ENCODE results near the gene FGD6.
"Not testable (repeated sequence)": the region's sequence is repeated elsewhere in the genome, so short reads cannot be mapped to it uniquely, and the experiment has no call there.

FGD6 gene

DNA sequence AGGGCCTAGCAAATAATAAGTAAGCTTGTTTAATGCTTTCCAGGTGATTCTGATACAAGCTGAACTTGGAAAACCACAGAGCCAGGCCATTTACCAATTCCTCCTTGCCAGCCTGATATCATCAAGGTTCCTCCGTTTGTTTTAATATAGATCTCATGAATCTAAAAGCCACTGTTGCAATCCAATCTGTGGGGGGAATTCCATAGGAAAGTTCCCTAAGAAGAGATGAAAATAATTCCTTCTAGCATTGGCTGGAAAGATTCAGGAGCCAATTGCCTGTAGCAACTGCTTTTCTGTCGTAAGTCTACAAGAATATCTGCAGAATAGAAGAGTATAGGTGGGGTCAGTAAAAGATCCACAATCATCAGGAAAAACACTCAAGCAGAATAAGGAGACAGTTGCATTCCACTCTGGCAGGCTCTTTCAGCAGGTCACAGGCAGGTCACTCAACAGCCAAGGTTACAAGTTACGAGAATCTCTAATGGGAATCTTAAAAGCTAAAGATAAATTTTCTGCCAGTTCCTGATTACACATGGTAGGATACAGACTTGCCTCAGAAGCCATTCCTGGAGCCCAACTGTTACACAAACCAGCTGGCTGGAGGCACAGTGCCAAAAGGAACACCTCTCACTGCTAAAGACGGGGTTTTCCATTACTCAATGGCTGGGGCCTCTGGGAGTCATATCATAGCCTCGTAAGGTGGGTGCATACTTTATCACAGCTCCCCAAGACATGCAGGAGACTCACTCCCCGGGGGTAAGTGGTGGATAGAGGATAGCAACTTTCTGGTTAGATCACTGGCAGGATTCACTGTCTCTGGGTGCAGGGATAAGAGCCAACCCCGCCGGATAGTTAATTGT, 43.6 kb downstream of the FGD6 start:
- no peak for DNase-seq

DNA sequence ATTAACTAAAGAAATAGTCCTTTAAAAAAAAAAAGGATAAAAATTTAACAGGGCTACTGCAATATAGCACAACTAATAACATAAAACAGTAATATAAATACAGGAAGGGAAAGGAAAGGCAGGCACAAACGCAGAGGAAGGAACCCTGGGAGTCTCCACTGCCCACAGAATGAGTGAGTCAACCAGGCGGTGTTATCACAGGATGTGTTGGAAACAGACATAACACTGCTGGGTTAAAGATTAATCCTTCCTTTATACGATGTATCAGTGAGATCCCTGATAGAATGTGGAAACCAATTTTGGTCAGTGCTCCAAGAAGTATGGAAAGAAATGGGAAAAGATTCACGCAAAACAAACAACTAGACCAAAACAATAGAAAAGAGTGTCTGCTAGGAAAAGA, 47.9 kb downstream of the FGD6 start:
- no peak for DNase-seq

DNA sequence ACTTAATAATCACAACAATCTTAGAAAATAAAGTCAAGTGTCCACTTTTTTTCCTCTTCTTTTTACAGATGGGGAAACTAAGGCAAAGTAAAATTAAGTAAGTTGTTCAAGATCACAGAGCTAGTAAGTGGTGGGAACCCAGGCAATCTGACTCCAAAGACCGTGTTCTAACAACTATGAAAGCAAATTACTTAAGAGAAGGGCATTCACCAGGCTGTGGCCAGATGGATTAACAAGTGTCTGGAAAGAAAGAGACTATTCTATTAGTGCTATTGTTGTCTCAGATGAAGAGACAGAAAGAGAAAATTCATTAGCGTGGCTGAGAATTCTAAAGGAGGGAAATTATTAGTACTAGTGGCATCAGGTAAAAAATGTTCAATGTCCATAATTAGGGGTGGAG, 48.5 kb downstream of the FGD6 start:
- no peak for DNase-seq

DNA sequence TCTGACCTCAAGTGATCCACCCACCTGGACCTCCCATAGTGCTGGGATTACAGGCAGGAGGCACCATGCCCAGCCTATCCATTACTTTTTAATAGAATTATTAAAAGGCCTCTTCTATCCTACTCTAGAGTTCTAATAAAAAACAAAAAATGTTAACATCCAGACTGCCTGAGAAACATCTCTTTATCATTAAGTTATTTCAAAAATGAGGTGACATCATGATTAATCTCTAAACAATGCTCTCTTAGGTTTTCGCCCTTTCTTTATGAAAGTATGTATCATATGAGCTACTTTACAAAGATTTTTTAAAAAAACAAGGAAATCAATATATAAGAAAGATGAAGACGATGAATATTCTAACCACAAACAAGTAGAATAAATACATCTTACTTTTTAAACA, 52.6 kb downstream of the FGD6 start:
- no peak for DNase-seq

DNA sequence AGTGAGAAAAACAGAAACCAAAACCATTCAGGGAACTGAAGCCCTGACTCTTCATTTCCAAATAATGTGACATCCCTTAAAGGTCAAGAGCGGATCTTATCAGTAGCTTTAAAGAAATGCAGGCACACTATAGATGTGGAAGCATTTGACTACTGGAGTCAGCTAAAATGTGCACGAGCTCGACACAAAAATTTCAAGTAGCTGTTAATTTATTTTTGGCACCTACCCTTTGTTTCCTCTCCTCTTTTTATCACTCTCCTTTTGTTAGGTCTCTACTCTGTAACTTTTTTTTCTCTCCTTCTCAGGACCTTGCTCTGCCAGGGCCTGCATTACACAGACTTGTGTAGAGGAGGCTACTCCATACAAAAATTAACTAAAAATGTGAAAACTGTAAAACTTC, 58.3 kb downstream of the FGD6 start:
- no peak for DNase-seq

DNA sequence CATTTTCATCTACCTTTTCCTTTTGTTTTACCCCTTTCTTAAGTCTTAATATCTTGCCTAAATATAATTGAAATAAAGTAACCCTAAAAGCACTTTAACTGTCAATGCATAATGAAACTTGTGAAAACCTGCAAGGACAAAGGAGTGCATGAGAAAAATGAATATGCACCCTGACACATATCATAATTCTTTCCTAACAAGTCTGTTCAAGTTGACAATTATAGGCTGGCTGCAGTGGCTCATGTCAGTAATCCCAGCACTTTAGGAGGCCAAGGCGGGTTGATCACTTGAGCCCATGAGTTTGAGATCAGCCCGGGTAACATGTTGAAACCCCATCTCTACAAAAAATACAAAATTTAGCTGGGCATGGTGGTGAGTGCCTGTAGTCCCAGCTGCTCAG, 65.4 kb downstream of the FGD6 start:
- DNase-seq: no peak

DNA sequence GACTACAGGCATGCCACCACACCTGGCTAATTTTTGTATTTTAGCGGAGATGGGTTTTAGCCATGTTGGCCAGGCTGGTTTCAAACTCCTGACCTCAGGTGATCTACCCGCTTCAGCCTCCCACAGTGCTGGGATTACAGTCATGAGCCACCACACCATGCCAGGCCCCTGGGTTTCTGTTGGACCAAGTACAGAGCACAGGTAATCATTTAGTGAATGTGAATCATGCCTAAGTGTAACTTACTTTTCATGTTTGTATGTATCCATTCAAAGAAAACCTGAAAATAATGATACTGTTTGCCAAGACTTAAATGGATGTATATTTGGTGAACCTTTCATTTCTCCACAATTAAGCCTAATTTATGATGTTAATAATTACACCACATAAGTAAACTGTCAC, 65.9 kb downstream of the FGD6 start:
- DNase-seq: no peak

DNA sequence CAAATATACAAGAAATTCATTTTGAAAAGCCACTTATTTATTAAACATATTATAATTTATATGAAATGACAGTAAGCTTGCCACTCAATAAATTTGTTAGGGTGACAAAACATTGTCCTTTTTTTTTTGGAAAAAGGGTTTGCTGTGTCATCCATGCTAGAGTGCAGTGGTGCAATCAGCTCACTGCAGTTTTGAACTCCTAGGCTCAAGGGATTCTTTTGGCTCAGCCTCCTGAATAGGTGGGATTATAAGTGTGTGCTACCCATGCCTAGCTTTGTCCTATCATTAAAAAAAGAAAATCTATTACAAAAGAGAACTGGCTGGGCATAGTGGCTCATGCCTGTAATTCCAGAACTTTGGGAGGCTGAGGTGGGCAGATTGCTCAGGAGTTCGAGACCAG, 66.8 kb downstream of the FGD6 start:
- no peak for DNase-seq

DNA sequence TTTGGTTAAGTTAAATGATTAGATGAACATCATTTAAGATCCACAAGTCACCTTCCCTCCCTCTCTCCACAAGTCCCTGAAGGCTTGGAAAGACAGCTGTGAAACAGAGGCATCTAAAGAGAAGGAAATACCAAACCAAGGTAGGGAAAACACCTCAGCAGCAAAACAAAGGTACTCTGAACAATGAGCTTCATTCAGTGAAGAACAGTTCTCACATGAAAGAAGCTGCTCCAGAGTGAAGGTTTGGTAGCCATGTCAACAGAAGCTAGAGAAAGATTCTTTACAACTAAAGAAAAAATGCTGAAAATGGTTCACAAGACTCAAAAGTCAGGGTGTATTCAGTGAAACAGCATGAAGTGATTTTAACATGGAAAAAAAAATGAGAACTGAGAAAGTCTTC, 69.4 kb downstream of the FGD6 start:
- no peak for DNase-seq

DNA sequence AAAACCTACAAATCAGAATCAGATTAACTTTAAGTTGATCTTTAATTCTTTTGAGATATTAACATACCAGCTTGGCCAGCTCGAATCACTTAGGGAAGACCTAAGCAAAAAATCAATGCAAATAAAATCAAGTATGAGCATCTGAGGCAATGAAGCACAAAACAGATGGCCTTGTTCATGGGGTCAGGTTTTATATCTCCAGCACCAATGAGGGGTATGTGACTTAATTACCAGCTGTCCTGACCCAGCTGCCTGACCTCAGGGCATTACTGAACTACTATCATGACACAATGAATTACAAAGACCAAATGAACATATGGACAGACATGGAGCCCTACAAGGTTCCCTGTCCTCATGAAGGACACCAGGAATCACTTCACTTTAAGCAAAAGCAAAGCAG, 70.5 kb downstream of the FGD6 start:
- no peak for DNase-seq

DNA sequence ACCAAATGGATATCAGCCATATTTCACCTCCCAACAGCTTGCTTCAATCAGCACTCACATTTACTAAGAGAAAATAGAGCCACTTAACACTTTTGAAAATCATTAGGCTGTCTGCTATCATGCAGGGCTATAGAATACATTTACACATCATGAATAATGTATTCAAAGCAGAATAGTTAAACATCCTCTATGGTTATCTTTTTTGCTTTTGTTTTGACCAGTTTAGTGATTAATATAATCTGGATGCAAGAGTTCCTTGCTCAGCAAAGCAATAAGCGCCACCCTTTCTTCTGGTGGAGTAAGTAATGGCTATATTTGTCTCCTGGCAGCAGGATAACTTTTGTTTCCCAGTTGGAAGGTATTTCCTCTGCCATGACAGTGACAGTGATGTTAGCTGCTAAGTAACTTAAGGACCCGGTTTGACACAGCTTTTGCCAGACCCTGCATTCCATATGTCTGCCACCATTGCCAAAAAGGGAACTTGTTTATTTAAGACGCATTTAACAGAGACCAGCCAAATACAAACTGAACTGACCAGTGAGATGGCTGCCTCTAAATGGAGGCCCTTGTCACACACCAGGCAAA, 73.6 kb downstream of the FGD6 start:
- DNase-seq: no peak

DNA sequence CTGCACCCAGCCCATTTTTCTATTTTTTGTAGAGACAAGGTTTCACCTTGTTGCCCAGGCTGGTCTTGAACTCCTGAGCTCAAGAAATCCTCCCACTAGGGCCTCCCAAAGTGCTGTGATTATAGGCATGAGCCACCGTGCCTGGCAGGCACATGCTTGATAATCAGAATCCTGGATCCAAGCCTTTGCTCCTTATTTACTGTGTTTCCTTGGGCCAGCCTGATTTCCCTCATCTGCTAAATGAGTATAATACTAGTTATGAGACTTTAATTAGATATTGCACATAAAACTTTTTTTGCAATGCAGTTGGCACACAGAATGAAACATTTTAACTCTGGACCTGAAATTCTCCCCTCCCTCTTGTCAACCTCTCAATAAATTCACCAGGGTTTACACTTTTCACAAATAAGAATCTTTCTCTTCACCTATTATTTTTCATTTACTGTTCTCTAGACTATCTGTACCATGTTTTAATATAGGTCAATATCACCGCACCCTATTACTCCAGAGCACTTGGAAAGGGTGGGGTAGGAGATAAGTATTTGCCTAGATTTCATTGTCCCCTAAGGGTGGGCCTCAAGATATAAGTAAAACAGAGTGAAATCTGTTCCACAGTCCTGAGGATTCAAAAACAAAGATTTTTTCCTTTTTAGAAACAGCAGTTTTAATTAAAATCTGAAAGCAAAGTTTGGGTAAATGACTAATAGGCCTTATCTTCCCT, 74.7 kb downstream of the FGD6 start:
- no peak for DNase-seq

DNA sequence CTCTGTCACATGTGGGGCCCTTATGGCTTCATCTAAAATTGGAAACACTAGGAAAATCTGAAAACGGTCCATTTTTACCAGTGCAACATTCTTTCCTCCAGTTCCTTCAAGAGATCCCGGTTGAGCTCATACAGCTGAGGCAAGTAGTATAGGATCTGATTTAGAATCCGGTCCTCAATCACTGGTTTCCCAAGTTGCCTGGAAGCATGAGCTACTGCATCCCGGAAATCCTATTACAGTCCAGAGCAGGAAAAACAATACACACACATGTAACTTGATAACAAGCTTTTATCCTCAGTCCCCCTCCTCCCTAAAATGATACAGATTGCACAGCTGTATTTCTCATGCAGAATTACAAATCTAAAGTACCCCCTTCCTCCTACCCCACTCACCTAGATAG, 76.0 kb downstream of the FGD6 start:
- DNase-seq: no peak

DNA sequence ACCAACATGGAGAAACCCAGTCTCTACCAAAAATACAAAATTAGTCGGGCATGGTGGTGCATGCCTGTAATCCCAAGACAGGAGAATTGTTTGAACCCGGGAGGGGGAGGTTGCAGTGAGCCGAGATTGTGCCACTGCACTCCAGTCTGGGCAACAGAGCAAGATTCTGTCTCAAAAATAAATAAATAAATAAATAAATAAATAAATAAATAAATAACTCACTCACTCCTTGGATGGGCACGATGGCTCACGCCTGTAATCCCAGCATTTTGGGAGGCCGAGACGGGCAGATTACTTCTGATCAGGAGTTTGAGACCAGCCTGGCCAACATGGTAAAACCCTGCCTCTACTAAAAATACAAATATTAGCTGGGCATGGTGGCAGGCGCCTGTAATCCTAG, 79.2 kb downstream of the FGD6 start:
- not testable (repeated sequence) for DNase-seq

DNA sequence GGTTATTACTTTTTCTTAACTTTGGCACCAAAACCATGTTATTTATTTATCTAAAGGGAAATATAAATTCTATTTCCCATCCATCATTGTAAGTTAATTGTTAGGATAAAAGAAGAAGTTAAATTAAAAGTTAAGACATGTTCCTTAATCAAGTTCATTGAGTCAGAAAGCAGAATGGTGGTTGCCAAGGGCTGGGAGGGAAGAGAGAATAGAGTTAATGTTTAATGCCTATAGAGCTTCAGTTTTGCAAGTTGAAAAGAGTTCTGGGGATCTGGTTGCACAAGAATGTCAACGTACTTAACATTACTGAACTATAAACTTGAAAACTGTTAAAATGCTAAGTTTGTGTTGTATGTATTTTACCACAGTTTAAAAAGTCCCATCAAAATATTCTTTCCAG, 80.7 kb downstream of the FGD6 start:
- no peak for DNase-seq

DNA sequence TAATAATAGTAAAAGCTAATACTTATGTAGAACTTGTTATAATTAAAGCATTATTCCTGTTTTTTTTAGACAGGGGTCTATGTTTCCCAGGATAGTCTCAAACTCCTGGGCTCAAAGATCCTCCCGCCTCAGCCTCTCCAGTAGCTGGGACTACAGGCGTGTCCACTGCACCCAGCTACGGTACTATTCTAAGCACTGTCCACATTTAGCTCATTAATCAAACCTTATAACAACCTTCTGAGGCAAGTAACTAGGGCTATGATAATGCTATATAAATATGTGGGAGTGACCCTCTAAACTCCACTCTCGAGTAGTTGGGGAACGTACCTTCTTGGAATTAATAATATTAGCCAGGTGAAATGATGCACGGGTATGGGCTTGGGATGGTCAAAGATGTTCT, 83.2 kb downstream of the FGD6 start:
- no peak for DNase-seq

DNA sequence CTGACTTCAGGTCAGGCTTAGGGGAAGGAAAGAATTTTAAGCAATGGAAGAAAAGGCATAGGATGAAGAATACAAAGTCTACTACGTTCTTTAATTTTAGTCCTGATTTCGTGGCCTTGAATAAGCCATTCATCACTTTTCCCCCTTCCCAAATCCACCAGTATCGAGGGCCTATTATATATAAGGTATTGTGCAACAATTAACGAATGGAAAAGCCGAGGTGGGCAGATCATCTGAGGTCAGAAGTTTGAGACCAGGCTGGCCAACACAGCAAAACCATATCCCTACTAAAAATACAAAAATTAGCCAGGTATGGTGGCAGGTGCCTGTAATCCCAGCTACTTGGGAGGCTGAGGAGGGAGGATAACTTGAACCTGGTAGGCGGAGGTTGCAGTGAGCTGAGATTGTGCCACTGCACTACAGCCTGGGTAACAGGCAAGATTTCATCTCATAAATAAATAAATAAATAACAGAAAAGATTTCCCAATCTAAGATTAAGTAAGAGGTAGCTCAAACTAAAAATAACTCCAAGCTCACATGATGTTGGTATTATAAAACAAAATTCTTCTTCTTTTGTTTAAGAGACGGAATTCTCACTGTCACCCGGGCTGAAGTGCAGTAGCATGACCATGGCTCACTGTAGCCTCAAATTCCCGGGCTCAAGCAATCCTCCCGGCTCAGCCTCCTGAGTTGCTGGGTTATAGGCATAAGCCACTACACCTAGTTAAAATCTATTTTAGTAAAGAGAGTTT, 85.5 kb downstream of the FGD6 start:
- DNase-seq: no peak

DNA sequence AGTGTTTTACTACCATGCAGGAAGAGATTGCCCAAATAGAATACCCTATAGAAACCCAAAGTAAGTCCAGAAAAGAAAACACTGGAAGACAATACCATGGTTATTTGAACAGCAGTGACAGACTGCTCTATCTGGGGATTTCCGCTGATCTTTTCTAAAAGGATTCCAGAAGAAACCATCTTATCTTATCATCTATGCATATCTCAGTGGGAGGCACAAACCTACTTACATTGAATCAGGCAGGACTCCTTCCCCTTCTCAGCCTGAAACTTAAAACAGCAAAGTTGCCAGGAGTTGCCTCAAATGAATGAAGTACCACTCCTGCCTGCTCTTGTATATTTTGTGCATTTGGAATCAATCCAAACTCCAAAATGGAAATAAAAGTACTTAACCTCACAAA, 87.2 kb downstream of the FGD6 start:
- DNase-seq: no peak

DNA sequence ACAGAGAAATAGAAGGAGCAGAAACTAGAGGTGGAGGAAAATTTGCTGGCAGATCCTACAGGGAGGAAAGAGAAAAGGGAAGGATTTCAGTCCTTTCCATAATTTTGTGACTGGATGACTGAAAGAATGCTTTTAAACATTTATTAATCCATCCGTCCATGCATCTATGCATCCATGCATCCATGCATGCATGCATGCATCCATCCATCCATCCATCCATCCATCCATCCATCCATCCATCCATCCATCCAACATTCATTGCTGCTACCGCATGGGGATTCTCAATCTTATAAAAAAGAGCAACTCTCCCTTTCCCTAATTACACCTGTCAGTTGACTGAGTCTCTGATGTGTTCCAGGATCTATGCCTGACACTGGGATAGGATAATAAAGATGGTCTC, 88.2 kb downstream of the FGD6 start:
- DNase-seq: no peak

DNA sequence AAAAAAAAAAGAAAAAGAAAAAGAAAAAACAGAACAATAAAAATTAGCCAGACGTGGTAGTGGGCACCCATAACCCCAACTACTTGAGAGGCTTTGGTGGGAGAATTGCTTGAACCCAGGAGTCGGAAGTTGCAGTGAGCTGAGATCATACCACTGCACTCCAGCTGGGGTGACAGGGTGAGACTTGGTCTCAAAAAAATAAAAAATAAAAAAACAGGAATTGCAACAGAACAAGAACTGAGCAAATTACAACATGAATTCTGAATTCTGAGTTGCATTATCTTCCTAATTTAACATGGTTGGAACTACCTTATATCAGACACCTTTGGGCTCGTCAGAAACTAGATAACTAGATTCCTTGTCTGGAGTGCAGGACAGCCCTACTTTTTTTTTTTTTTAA, 90.5 kb downstream of the FGD6 start:
- DNase-seq: no peak

DNA sequence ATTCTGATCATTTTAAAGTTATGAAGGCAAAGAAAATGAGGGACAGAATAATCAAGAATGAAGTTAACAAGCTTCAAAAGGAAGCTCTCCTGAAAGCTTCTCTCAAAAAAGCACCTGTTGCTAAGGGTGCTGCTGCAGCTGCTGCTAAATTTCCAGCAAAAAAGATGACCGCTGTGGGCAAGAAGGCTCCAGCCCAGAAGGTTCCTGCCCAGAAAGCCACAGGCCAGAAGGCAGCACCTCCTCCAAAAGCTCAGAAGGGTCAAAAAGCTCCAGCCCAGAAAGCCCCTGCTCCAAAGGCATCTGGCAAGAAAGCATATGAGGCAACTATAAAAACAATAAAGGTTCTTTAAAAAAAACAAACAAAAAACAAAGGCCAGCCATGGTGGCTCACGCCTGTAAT, 91.2 kb downstream of the FGD6 start:
- DNase-seq: no peak

DNA sequence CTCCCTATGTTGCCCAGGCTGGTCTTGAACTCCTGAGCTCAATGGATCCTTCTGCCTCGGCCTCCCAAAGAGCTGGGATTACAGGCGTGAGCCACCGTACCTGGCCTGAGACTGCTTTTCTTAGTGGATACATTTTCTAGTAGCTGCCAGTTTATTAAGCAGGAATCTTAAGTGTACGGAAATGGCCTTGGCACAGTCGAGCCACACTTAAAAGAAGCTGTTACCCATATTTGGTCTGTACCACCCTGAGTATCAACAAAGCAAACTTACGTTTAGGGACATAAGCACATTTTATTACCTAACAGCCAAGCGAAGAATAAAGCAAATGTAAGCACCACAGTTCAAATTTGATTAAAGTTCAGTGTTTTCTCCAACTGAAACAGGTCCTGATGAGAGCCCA, 93.2 kb downstream of the FGD6 start:
- no peak for DNase-seq

DNA sequence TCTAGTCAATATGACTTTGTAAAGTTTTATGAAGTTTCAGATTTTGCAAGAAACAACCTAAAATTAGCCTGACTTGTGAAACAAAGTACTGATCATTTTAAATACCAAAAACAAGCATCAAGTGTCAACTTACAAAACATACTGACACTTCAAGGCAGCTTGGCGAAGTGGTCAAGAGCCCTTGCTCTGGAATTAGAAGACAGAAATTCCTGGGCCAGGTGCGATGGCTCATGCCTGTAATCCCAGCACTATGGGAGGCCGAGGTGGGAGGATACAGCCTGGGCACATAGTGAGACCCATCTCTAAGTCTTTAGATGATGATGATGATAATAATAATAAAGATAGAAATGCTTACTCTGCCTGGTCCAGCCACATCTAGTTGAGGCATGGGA, 98.5 kb downstream of the FGD6 start:
- DNase-seq: no peak
